HUES48 (cell line): ENCODE data around the gene PIGB.
"Not testable (repeated sequence)": the region's sequence is repeated elsewhere in the genome, so short reads cannot be mapped to it uniquely, and the experiment has no call there.

Source experiments
- H3K27ac ChIP-seq: one replicate; pipeline ENCODE4 v1.7.0; 2013; ENCODE audit warnings: low read depth, low read length, inconsistent platforms
- H3K27me3 ChIP-seq: 2 replicates; pipeline ENCODE4 v1.6.1; 2013; ENCODE audit warnings: mild to moderate bottlenecking, low read length; ENCODE audit not compliant: control insufficient read depth, insufficient read depth
- H3K36me3 ChIP-seq: 2 replicates; pipeline ENCODE4 v1.6.1; 2013; ENCODE audit warnings: low read length; ENCODE audit not compliant: control insufficient read depth, insufficient read depth
- H3K4me1 ChIP-seq: 2 replicates; pipeline ENCODE4 v1.6.1; 2013; ENCODE audit warnings: mild to moderate bottlenecking, low read length; ENCODE audit not compliant: control insufficient read depth, insufficient read depth
- H3K4me3 ChIP-seq: 2 replicates; pipeline ENCODE4 v1.5.1; 2013; ENCODE audit warnings: mild to moderate bottlenecking, low read depth, low read length
- H3K9ac ChIP-seq: 2 replicates; pipeline ENCODE4 v1.6.1; 2013; ENCODE audit warnings: mild to moderate bottlenecking, low read depth, low read length, moderate library complexity
- H3K9me3 ChIP-seq: 2 replicates; pipeline ENCODE4 v1.6.1; 2013; ENCODE audit warnings: low read length; ENCODE audit not compliant: control insufficient read depth, insufficient read depth

Gene PIGB

DNA sequence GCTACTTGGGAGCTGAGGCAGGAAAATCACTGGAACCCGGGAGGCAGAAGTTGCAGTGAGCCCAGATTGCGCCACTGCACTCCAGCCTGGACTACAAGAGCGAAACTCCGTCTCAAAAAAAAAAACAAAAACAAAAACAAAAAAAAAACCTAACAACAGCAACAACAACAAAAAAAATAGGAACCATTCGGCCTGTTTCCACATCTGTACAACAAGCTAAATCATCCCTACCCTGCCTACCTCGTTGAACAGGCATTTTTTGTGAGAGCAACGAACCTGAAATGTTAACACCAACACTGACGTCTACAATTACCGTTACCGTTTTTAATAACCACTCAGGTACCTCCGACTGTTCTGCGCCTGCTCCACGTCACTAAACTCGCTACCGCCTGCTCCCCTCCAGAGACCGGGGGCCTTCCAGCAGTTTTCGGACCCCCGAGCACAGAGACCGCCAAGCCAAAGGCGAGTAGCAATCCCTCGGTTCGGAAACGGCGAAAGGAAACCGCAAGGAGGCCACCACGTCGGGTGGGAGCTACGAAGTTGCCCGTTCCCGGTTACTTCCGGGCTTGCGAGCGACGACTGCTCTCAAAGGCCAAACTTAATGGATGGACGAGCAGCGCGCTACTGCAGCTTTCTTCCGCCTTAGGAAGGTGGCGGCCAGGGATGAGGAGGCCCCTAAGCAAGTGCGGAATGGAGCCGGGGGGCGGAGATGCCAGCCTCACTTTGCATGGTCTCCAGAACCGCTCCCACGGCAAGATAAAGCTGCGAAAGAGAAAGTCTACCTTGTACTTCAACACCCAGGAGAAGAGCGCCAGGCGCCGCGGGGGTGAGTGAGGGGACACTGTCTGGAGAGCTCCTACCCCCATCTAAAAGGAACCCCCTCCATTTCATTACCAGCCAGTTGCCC lies at the start of gene PIGB, which contains the start of gene PIGBOS1:
Gene PIGB (plus strand): TSS at position 635 of the 907 bp plus-strand sequence. CDS start 29 bp downstream, at position 664.
Gene PIGBOS1 (minus strand): TSS at position 536 of the 907 bp plus-strand sequence. CDS start 1,331 bp downstream, outside the sequence.
- peak within 1 kb of the TSS; percentile 93 for H3K4me3 ChIP-seq
- peak within 1 kb of the TSS; percentile 86 for H3K9ac ChIP-seq
- peaks cover 6% of the 10 kb centered on the region; the same call in 1 of the 2 replicates for H3K4me1 ChIP-seq
- H3K36me3 ChIP-seq, result no peaks in the 10 kb centered on the region; the same call in 1 of the 2 replicates
- H3K27me3 ChIP-seq, result no peaks in the 10 kb centered on the region
- no peaks in the 10 kb centered on the region for H3K9me3 ChIP-seq
- H3K27ac ChIP-seq, result peak within 1 kb of the TSS; percentile 85

DNA sequence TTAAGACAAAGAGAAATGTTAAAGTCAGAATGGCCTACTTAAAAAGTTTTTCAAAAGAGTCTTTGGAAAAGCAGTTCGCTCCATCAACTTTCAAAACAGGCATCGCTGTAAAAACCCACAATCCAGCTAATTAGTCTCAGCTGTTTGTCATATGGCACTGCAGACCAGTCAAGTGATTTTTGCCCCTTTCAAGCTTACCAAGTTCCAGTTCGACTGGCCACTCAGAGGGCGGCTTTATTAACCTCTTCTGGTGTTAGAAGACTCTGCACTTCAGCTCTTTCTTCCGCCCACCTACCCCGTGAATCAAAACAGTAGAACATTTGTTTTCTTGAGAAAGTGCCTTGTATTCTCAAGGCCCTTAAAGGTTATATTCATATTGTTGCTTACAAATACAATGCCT lies 48.7 kb upstream of the PIGB start:
- Histone ChIP-seq H3K36me3 (no peaks in the 10 kb centered on the region), H3K4me1 (no peaks in the 10 kb centered on the region), H3K9me3 (no peaks in the 10 kb centered on the region), H3K27me3 (no peaks in the 10 kb centered on the region), H3K27ac (no peak overlapping the region), H3K9ac (no peak overlapping the region), H3K4me3 (no peak overlapping the region)

DNA sequence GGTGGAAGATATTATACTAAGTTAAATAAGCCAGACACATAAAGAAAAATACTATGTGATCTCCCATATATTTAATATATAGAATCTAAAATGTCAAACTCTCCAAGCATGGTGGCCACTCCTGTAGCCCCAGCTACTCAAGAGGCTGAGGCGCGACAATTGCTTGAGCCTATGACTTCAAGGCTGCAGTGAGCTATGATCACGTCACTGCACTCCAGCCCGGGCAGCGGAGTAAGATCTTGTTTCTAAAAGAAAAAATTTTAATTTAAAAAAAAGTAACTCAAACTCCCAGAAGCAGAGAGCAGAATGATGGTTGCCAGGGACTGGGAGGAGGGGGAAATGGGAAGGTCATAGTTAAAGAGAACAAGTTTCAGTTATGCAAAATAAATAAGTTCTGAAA lies 42.7 kb upstream of the PIGB start:
- no peak overlapping the region for H3K27ac ChIP-seq
- no peaks in the 10 kb centered on the region for H3K9me3 ChIP-seq
- H3K9ac ChIP-seq, result no peak overlapping the region
- H3K4me1 ChIP-seq, result no peaks in the 10 kb centered on the region
- H3K27me3 ChIP-seq, result no peaks in the 10 kb centered on the region
- no peaks in the 10 kb centered on the region for H3K36me3 ChIP-seq
- no peak overlapping the region for H3K4me3 ChIP-seq

DNA sequence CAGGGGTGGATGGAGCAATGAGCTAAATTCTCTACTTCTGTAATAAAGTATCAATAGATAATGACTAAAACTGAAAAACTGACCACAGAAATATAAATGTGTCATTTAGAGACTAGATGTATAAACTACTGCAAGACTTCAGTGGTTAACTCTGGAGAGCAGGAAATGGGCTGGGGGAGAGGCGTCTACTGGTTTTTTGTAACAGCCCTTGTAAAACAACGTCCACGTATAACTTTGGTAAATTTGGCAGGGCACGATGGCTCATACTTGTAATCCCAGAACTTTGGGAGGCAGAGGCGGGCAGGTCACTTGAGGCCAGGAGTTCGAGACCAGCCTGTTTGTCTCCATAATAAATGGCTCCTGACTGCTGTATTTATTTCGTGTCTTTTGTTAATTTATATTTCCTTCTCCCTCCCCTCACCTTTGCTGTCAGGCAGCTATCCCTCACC lies 41.9 kb upstream of the PIGB start:
- no peak overlapping the region for H3K27ac ChIP-seq
- H3K9ac ChIP-seq, result no peak overlapping the region

DNA sequence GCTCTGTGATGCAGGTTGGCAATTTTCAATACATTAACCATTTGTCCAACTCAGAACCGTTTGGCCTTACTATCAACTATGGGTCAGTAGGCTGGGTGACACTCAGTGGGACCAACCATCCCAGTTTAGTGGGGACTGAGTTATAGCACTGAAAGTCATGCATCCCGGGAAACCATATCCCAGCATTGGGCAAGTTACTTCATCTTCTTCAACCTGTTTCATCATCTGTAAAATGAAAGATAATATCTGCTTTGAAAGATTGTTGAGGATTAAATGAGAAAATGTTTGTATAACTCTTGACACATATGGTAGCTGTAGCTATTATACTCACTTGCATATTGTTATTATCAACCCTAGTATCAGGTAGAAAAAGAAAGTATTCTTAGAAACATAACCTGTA lies 41.3 kb upstream of the PIGB start:
- no peaks in the 10 kb centered on the region for H3K4me1 ChIP-seq
- H3K9ac ChIP-seq, result no peak overlapping the region
- H3K4me3 ChIP-seq, result no peak overlapping the region
- no peak overlapping the region for H3K27ac ChIP-seq
- no peaks in the 10 kb centered on the region for H3K27me3 ChIP-seq
- H3K36me3 ChIP-seq, result no peaks in the 10 kb centered on the region
- no peaks in the 10 kb centered on the region for H3K9me3 ChIP-seq

More for the DNA sequence above, 41.9 kb upstream of the PIGB start:
- Histone ChIP-seq H3K4me3 (no peak overlapping the region), H3K27me3 (no peaks in the 10 kb centered on the region), H3K9me3 (no peaks in the 10 kb centered on the region), H3K36me3 (no peaks in the 10 kb centered on the region), H3K4me1 (no peaks in the 10 kb centered on the region)

DNA sequence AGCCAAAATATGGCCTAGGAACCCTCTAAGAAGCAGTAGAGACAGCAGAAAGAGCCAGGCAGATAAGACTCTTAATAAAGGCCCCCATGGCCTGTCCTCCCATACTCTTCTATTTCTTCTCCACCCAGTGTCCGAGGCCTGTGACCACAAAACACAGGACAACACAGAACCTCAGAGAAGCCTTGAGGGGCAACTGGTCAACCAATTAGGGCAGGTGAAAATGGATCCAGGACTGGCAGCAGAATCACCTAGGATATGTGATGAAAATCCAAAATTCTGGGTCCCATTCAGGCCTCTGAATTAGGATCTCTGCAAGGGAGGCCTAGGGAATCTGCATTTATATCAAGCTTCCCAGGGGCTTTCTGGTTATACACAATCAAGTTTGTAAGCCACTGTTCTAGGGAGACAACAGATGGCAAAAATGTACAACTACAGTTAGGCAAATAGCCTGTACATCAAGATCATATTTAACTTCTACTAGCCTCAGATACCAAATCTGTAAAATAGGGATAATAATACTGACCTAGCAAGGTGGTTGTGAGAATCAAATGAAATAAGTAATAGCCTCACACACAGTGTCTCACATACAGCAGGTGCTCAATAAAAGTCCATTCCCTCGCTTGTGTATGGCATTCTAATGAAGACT lies 39.8 kb upstream of the PIGB start:
- Histone ChIP-seq H3K27me3 (no peaks in the 10 kb centered on the region), H3K4me3 (no peak overlapping the region), H3K9me3 (no peaks in the 10 kb centered on the region), H3K36me3 (no peaks in the 10 kb centered on the region), H3K27ac (no peak overlapping the region), H3K4me1 (no peaks in the 10 kb centered on the region), H3K9ac (no peak overlapping the region)

DNA sequence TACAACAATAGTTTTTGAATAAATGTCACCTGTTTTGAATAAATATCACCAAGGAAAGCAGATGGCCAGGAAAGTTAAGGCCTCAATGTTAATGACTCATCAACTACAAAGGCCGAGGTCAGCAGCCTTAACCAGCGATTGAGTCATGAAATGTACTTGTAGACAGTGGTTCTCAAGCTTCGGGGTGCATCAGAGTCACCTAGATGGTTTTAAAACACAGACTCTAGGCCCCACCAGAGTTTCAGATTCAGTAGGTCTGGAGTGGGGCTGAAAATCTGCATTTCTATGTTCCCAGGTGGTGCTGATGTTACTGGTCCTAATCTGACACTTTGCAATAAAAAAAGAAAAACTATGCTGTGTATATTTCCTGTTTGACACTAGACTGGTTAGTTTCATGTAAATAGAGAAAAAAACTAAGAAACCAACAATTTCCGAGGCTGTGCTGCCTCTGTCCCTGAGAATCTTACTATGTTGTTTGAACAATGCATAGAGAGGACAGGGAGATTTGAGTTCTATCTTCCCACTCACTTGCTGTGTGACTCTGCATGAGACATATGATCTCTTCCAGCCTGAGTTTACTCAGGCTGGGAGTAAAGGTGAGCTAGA lies 39.2 kb upstream of the PIGB start:
- H3K9ac ChIP-seq, result no peak overlapping the region
- H3K4me3 ChIP-seq, result no peak overlapping the region
- H3K9me3 ChIP-seq, result no peaks in the 10 kb centered on the region
- no peaks in the 10 kb centered on the region for H3K36me3 ChIP-seq
- no peak overlapping the region for H3K27ac ChIP-seq
- peaks cover 5% of the 10 kb centered on the region; the same call in 1 of the 2 replicates for H3K4me1 ChIP-seq
- no peaks in the 10 kb centered on the region for H3K27me3 ChIP-seq

DNA sequence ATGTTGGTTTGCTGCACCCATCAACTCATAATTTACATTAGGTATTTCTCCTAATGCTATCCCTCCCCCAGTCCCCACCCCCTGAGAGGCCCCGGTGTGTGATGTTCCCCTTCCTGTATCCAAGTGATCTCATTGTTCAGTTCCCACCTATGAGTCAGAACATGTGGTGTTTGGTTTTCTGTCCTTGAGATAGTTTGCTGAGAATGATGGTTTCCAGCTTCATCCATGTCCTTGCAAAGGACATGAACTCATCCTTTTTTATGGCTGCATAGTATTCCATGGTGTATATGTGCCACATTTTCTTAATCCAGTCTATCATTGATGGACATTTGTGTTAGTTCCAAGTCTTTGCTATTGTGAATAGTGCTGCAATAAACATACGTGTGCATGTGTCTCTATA lies 38.4 kb upstream of the PIGB start:
- H3K4me3 ChIP-seq, H3K9me3 ChIP-seq, H3K4me1 ChIP-seq, H3K36me3 ChIP-seq, H3K27ac ChIP-seq, H3K9ac ChIP-seq, H3K27me3 ChIP-seq: not testable (repeated sequence)

DNA sequence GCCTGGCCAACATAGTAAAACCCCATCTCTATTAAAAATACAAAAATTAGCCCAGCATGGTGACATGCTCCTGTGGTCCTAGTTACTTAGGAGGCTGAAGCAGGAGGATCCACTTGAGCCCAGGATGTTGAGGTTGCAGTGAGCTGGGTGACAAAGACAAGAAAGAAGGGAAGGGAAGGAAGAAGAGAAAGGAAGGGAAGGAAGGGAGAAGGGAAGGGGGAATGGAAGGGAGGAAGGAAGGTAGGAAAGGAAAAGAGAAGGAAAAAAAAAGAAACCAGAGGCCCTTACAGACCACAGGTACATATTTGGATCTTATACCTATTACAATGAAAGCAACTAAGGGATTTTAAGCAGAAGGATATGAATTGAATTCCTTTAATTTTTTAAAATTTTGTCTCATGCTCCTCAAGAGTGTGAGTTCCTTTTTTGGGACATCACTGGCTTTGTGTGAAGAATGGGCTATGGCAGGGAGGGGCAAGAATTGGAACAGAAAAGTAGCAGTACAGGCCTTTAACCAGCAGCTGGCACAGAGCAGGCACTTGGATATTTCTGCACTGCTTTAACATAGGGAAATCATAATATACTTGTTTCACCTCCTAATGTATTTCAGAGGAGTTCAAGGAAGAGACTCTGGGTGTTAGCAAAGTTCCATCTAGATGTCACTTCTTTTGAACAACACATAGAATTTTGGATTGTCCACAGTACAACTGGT lies 37.3 kb upstream of the PIGB start:
- Histone ChIP-seq H3K36me3 (no peaks in the 10 kb centered on the region), H3K27ac (no peak overlapping the region), H3K27me3 (no peaks in the 10 kb centered on the region), H3K4me1 (peaks cover 5% of the 10 kb centered on the region; the same call in 1 of the 2 replicates), H3K9me3 (no peaks in the 10 kb centered on the region), H3K9ac (no peak overlapping the region), H3K4me3 (no peak overlapping the region)

DNA sequence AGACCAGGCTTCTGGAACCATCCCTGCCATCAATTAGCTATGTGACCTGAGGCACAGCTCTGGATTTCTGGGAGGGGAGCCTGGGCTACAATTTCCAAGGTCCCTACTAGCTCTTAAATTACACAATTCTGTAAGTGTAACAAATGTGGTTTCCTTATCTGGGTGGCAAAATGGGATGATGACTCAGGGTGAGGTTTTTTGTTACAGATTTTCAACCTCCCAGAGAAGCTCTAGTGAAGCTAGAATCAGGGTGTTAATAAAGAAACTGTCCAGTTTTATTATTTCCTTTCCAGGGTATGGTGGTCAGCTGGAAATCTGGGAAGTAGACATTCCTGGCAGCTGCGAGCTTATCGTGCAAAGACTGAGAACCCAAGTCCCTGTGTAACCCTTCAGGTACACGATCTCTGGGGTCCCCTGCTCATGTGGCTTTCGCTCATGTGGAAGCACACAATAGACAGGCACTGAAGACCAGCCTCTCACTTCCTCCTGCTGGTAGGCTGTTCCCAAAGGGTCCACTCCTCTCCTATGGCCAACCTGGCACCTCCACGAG lies 36.7 kb upstream of the PIGB start:
- no peaks in the 10 kb centered on the region for H3K36me3 ChIP-seq
- H3K9me3 ChIP-seq, result no peaks in the 10 kb centered on the region
- no peak overlapping the region for H3K27ac ChIP-seq
- no peak overlapping the region for H3K9ac ChIP-seq
- no peaks in the 10 kb centered on the region for H3K27me3 ChIP-seq
- no peak overlapping the region for H3K4me3 ChIP-seq
- peaks cover 5% of the 10 kb centered on the region; the same call in 1 of the 2 replicates for H3K4me1 ChIP-seq
